ENCODE data around the gene PVALEF. TPM values are rescaled to one million over a fixed set of nuclear protein-coding genes. Genes with fewer than 3 reads are reported as not detected.

Gene PVALEF
- total RNA-seq, 1 experiment from 2014 or later = not detected

- no peaks in the 10 kb centered on the region for H3K27me3 ChIP-seq (ENCODE audit: insufficient read depth, low read length)
- H4K8ac ChIP-seq (replicated peaks; ENCODE audit: insufficient read length, low read depth, low read length) = no peak overlapping the region
- H4K5ac ChIP-seq (ENCODE audit: insufficient read length, low read depth, low read length) = no peak overlapping the region
- no peak overlapping the region for H2BK20ac ChIP-seq (ENCODE audit: low read depth, low read length, poor library complexity, severe bottlenecking)
- no peaks in the 10 kb centered on the region for H3K23me2 ChIP-seq (ENCODE audit: insufficient read length, low read depth, low read length, poor library complexity, severe bottlenecking)
- no CpG with 5 or more reads among the region's 38 CpGs for WGBS (ENCODE audit: extremely low coverage, insufficient read length, low lambda C conversion rate)
- no peak overlapping the region for H3K56ac ChIP-seq (ENCODE audit: insufficient read length, low read depth, low read length)
- H3K9ac ChIP-seq (ENCODE audit: extremely low read depth, insufficient read length, low read length) = no peak overlapping the region
- no peak overlapping the region for H2AFZ ChIP-seq (ENCODE audit: low read length)
- no peak overlapping the region for H3K23ac ChIP-seq (ENCODE audit: insufficient read length, low read depth, low read length)
- H3K27ac ChIP-seq (ENCODE audit: insufficient read length, low read depth, low read length) = no peak overlapping the region
- no peak for TF ChIP-seq CTCF (conservative IDR thresholded peaks at IDR 0.05)
- DNase-seq = no peak
- no peaks in the 10 kb centered on the region for H3K9me3 ChIP-seq (ENCODE audit: control insufficient read depth, low read depth, low read length)
- Mint-ChIP-seq H3K27ac (no peak overlapping the region), H3K27me3 (ENCODE audit: low read depth) (0 out of 2 replicates have a peak, but pooled peaks cover 2% of the 10 kb centered on the region), H3K4me3 (no peak overlapping the region), H3K4me1 (no peaks in the 10 kb centered on the region), H3K9me3 (no peaks in the 10 kb centered on the region), H3K36me3 (ENCODE audit: insufficient read depth in 1 of 3, low read depth in 3 of 3) (no peaks in the 10 kb centered on the region)
- H3K18ac ChIP-seq (ENCODE audit: insufficient read length, low read depth, low read length) = no peak overlapping the region
- no peak overlapping the region for H3K4ac ChIP-seq (ENCODE audit: low read depth, low read length)
- no peaks in the 10 kb centered on the region for H3K79me1 ChIP-seq (ENCODE audit: insufficient read depth, low read depth, low read length, poor library complexity, severe bottlenecking)
- H2AK5ac ChIP-seq (ENCODE audit: insufficient read length, low read length) = no peak overlapping the region
- H3T11ph ChIP-seq (ENCODE audit: low read length) = no peak overlapping the region
- H3K4me1 ChIP-seq (ENCODE audit: insufficient read depth, low read length) = no peaks in the 10 kb centered on the region
- no peak overlapping the region for H2BK15ac ChIP-seq (ENCODE audit: low read depth, low read length)
- no peak overlapping the region for H2BK5ac ChIP-seq (ENCODE audit: insufficient read length, low read length)
- H3K79me2 ChIP-seq (ENCODE audit: insufficient read depth, low read length) = no peaks in the 10 kb centered on the region
- no peak overlapping the region for H2BK120ac ChIP-seq (ENCODE audit: low read depth, low read length, poor library complexity, severe bottlenecking)
- no peak overlapping the region for H4K91ac ChIP-seq (ENCODE audit: insufficient read length, low read depth, low read length)
- H2BK12ac ChIP-seq (ENCODE audit: insufficient read length, low read depth, low read length) = no peak overlapping the region
- H3K14ac ChIP-seq (ENCODE audit: insufficient read depth, low read length) = no peak overlapping the region; the same call in 1 of the 2 replicates
- H3K4me2 ChIP-seq (ENCODE audit: insufficient read depth, insufficient read length, low read length) = no peak overlapping the region
- H4K20me1 ChIP-seq (ENCODE audit: control insufficient read depth, insufficient read depth, insufficient read length) = no peaks in the 10 kb centered on the region
Observed at GRCh38 chr17:81156866-81157805, 8.2 kb upstream of the PVALEF start.

All from H9 (cell line).